ENCODE measurements around the gene FOXN4.

- TF ChIP-seq EZH2 (IDR thresholded peaks at IDR 0.05; ENCODE audit: insufficient read depth, poor library complexity, severe bottlenecking) (no peak), EZH2phosphoT487 (IDR thresholded peaks at IDR 0.05; ENCODE audit: insufficient read depth, low read depth) (no peak)
These were observed 68.7 kb downstream of the FOXN4 start for GRCh38 chr12:109240365-109240764.

All from GM23248 (cell line).